ENCODE results near the gene ELOB.

ELOB gene

DNA sequence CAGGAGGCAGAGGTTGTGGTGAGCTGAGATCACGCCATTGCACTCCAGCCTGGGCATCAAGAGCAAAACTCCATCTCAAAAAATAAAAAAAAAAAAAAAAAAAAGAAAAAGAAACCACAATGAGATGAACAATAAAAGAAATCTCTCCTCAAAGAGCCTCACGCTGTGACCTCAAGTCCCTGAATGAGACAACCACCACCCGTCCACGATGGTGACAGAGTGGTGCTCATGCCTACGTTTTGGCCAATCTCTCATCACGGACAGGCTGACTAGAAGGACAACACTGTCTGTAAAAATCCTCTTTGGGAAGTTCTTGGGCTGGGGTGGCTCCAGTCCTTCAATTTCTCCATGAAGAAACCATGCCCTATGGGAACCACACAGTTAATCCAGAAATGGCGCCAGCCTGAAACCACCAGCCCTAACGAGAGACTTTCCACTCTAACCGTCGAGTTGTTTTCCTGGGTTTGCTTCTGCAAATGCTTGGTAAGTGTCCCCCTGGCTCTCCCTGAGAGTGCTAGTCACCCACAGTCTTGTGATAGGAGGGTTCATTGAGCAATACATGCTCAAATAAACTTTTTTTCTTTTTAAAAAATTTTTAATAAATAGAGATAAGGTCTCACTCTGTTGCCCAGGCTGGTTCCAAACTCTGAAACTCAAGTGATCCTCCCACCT, 42.1 kb downstream of the ELOB start:
- Histone ChIP-seq H2AK5ac (ENCODE audit: low read depth, low read length) (no peak overlapping the region), H2BK12ac (ENCODE audit: low read length) (no peak overlapping the region), H3K79me1 (ENCODE audit: low read depth, low read length) (no peaks in the 10 kb centered on the region), H3K18ac (ENCODE audit: low read length) (no peak overlapping the region), H2BK5ac (ENCODE audit: low read length) (no peak overlapping the region), H3K4me1 (ENCODE audit: control insufficient read depth in 2 of 2, insufficient read depth in 1 of 2, low read depth in 1 of 2, low read length in 2 of 2) (peaks cover 3 to 16% of the 10 kb centered on the region in 2 donors), H2BK120ac (ENCODE audit: low read depth, low read length) (no peak overlapping the region), H3K4me2 (ENCODE audit: insufficient read depth, low read length, poor library complexity, severe bottlenecking) (no peak overlapping the region), H3K4ac (ENCODE audit: low read length) (no peak overlapping the region), H3K4me3 (ENCODE audit: low read length in 2 of 2) (no peak overlapping the region), H4K8ac (ENCODE audit: low read depth, low read length) (no peak overlapping the region), H3K9me3 (replicated peaks in 1 of 2; ENCODE audit: control insufficient read depth in 2 of 2, insufficient read depth in 1 of 2, low read depth in 1 of 2, low read length in 2 of 2) (no peaks in the 10 kb centered on the region), H3K14ac (ENCODE audit: low read length) (no peak overlapping the region), H2BK15ac (ENCODE audit: low read length) (no peak overlapping the region), H3K36me3 (replicated peaks in 1 of 2; ENCODE audit: control insufficient read depth in 2 of 2, insufficient read depth in 2 of 2, low read length in 2 of 2) (no peaks in the 10 kb centered on the region), H2AFZ (ENCODE audit: low read length) (no peak overlapping the region), H4K91ac (ENCODE audit: low read depth, low read length, poor library complexity) (no peak overlapping the region), H3K23ac (ENCODE audit: low read depth, low read length, poor library complexity) (no peak overlapping the region), H3K27ac (replicated peaks; ENCODE audit: low read length) (no peak overlapping the region), H3K27me3 (ENCODE audit: control insufficient read depth in 3 of 3, insufficient read depth in 3 of 3, low read depth in 1 of 3, low read length in 3 of 3) (no peaks in the 10 kb centered on the region), H3K9ac (ENCODE audit: low read depth, low read length, poor library complexity) (no peak overlapping the region)
- no CpG with 5 or more reads among the region's 10 CpGs for WGBS, 2 donors (ENCODE audit: extremely low coverage in 2 of 2, insufficient read length in 2 of 2, insufficient replicate concordance in 1 of 2)
- DNase-seq (ENCODE audit: low spot score) = no peak

DNA sequence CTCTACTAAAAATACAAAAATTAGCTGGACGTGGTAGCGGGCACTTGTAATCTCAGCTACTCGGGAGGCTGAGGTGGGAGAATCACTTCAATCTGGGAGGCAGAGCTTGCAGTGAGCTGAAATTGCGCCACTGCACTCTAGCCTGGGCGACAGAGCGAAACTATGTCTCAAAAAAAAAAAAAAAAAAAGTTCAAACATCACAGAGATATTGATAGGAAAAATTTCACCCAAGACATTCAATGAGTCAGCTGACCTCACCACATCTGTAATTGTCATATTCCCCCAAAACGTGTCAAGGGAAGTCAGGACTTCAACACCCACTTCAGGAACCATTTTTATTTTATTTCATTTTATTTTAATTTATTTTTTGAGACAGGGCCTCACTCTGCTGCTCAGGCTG, 49.0 kb downstream of the ELOB start:
- Histone ChIP-seq H3K27me3 (ENCODE audit: control insufficient read depth in 3 of 3, insufficient read depth in 3 of 3, low read depth in 1 of 3, low read length in 3 of 3) (peaks cover 0 to 6% (median 0%) of the 10 kb centered on the region in 3 experiments), H3K79me1 (ENCODE audit: low read depth, low read length) (no peaks in the 10 kb centered on the region), H2BK5ac (ENCODE audit: low read length) (no peak overlapping the region), H2BK12ac (ENCODE audit: low read length) (no peak overlapping the region), H2BK15ac (ENCODE audit: low read length) (no peak overlapping the region), H3K4me2 (ENCODE audit: insufficient read depth, low read length, poor library complexity, severe bottlenecking) (no peak overlapping the region), H3K18ac (ENCODE audit: low read length) (no peak overlapping the region), H4K91ac (ENCODE audit: low read depth, low read length, poor library complexity) (no peak overlapping the region), H3K4me1 (ENCODE audit: control insufficient read depth in 2 of 2, insufficient read depth in 1 of 2, low read depth in 1 of 2, low read length in 2 of 2) (no peaks in the 10 kb centered on the region), H3K36me3 (replicated peaks in 1 of 2; ENCODE audit: control insufficient read depth in 2 of 2, insufficient read depth in 2 of 2, low read length in 2 of 2) (no peaks in the 10 kb centered on the region), H3K9ac (ENCODE audit: low read depth, low read length, poor library complexity) (no peak overlapping the region), H2AFZ (ENCODE audit: low read length) (no peak overlapping the region), H3K9me3 (replicated peaks in 1 of 2; ENCODE audit: control insufficient read depth in 2 of 2, insufficient read depth in 1 of 2, low read depth in 1 of 2, low read length in 2 of 2) (no peaks in the 10 kb centered on the region), H2BK120ac (ENCODE audit: low read depth, low read length) (no peak overlapping the region), H3K14ac (ENCODE audit: low read length) (no peak overlapping the region), H4K8ac (ENCODE audit: low read depth, low read length) (no peak overlapping the region), H3K27ac (replicated peaks; ENCODE audit: low read length) (no peak overlapping the region), H3K4me3 (ENCODE audit: low read length in 2 of 2) (no peak overlapping the region), H3K4ac (ENCODE audit: low read length) (no peak overlapping the region), H2AK5ac (ENCODE audit: low read depth, low read length) (no peak overlapping the region), H3K23ac (ENCODE audit: low read depth, low read length, poor library complexity) (no peak overlapping the region)
- DNase-seq (ENCODE audit: low spot score) = no peak
- WGBS, 2 donors (ENCODE audit: extremely low coverage in 2 of 2, insufficient read length in 2 of 2, insufficient replicate concordance in 1 of 2) = no CpG with 5 or more reads among the region's 7 CpGs

DNA sequence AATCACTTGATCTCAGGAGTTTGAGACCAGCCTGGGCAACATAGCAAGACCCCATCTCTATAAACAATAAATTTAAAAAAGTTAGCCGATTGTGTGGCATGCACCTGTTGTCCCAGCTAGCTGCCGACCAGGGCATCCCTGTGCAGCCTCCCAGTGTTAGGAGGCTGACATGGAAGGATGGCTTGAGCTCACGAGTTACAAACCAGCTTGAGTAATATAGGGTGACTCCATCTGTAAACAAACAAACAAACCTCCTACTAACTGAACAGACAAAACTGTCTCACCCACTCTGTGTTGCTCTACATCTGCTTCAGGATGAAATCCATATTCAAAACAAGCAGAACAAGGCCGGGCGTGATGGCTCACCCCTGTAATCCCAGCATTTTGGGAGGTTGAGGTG, 50.2 kb downstream of the ELOB start:
- no peak overlapping the region for H2BK120ac ChIP-seq (ENCODE audit: low read depth, low read length)
- no peak overlapping the region for H3K9ac ChIP-seq (ENCODE audit: low read depth, low read length, poor library complexity)
- no peak overlapping the region for H3K4ac ChIP-seq (ENCODE audit: low read length)
- DNase-seq (ENCODE audit: low spot score) = no peak
- H2BK12ac ChIP-seq (ENCODE audit: low read length) = no peak overlapping the region
- H4K8ac ChIP-seq (ENCODE audit: low read depth, low read length) = no peak overlapping the region
- H3K9me3 ChIP-seq (replicated peaks in 1 of 2; ENCODE audit: control insufficient read depth in 2 of 2, insufficient read depth in 1 of 2, low read depth in 1 of 2, low read length in 2 of 2) = no peaks in the 10 kb centered on the region
- no peaks in the 10 kb centered on the region for H3K79me1 ChIP-seq (ENCODE audit: low read depth, low read length)
- peaks cover 0 to 6% (median 0%) of the 10 kb centered on the region in 3 experiments for H3K27me3 ChIP-seq (ENCODE audit: control insufficient read depth in 3 of 3, insufficient read depth in 3 of 3, low read depth in 1 of 3, low read length in 3 of 3)
- no peak overlapping the region for H4K91ac ChIP-seq (ENCODE audit: low read depth, low read length, poor library complexity)
- no peak overlapping the region for H2AFZ ChIP-seq (ENCODE audit: low read length)
- H3K23ac ChIP-seq (ENCODE audit: low read depth, low read length, poor library complexity) = no peak overlapping the region
- no peak overlapping the region for H2AK5ac ChIP-seq (ENCODE audit: low read depth, low read length)
- H2BK5ac ChIP-seq (ENCODE audit: low read length) = no peak overlapping the region
- H3K4me1 ChIP-seq (ENCODE audit: control insufficient read depth in 2 of 2, insufficient read depth in 1 of 2, low read depth in 1 of 2, low read length in 2 of 2) = no peaks in the 10 kb centered on the region
- no peak overlapping the region for H3K4me2 ChIP-seq (ENCODE audit: insufficient read depth, low read length, poor library complexity, severe bottlenecking)
- H3K27ac ChIP-seq (replicated peaks; ENCODE audit: low read length) = no peak overlapping the region
- no peak overlapping the region for H3K18ac ChIP-seq (ENCODE audit: low read length)
- no CpG with 5 or more reads among the region's 5 CpGs for WGBS, 2 donors (ENCODE audit: extremely low coverage in 2 of 2, insufficient read length in 2 of 2, insufficient replicate concordance in 1 of 2)
- H3K36me3 ChIP-seq (replicated peaks in 1 of 2; ENCODE audit: control insufficient read depth in 2 of 2, insufficient read depth in 2 of 2, low read length in 2 of 2) = no peaks in the 10 kb centered on the region
- H3K4me3 ChIP-seq (ENCODE audit: low read length in 2 of 2) = no peak overlapping the region
- no peak overlapping the region for H3K14ac ChIP-seq (ENCODE audit: low read length)
- H2BK15ac ChIP-seq (ENCODE audit: low read length) = no peak overlapping the region

DNA sequence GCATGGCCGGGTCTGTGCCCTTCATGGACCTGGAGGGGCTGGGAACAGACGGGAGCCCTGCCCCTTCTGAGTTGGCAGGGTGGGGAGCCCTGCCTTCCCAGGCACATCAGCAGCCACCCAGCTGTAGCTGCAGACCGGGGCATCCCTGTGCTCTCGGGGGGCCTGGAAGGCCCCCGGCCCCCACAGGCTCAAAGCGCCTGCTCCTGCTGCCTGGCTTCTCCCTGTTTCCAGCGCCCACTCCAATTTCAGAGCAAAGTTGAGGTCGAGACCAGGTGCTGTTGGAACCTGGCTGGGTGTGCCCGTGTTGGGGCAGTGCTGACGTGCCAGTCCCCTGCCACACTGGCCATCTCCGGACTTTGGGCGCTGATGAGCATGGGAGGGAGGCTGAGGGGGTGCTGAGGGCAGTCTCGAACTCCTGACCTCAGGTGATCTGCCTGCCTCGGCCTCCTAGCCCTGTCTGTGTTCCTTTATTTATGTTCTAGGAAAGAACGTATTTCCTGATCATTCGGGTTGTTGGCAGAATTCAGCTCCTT, 52.2 kb downstream of the ELOB start:
- no CpG with 5 or more reads among the region's 16 CpGs for WGBS, 2 donors (ENCODE audit: extremely low coverage in 2 of 2, insufficient read length in 2 of 2, insufficient replicate concordance in 1 of 2)
- H3K9me3 ChIP-seq (replicated peaks in 1 of 2; ENCODE audit: control insufficient read depth in 2 of 2, insufficient read depth in 1 of 2, low read depth in 1 of 2, low read length in 2 of 2) = no peaks in the 10 kb centered on the region
- no peak for DNase-seq (ENCODE audit: low spot score)

More for the DNA sequence above, 52.2 kb downstream of the ELOB start:
- Histone ChIP-seq H2BK12ac (ENCODE audit: low read length) (no peak overlapping the region), H3K14ac (ENCODE audit: low read length) (no peak overlapping the region), H4K8ac (ENCODE audit: low read depth, low read length) (no peak overlapping the region), H3K79me1 (ENCODE audit: low read depth, low read length) (peaks cover 2% of the 10 kb centered on the region), H3K4me3 (ENCODE audit: low read length in 2 of 2) (no peak overlapping the region), H3K18ac (ENCODE audit: low read length) (no peak overlapping the region), H4K91ac (ENCODE audit: low read depth, low read length, poor library complexity) (no peak overlapping the region), H3K4me1 (ENCODE audit: control insufficient read depth in 2 of 2, insufficient read depth in 1 of 2, low read depth in 1 of 2, low read length in 2 of 2) (no peaks in the 10 kb centered on the region), H3K27me3 (ENCODE audit: control insufficient read depth in 3 of 3, insufficient read depth in 3 of 3, low read depth in 1 of 3, low read length in 3 of 3) (peaks cover 0 to 6% (median 0%) of the 10 kb centered on the region in 3 experiments), H2BK120ac (ENCODE audit: low read depth, low read length) (no peak overlapping the region), H2AFZ (ENCODE audit: low read length) (no peak overlapping the region), H2BK5ac (ENCODE audit: low read length) (no peak overlapping the region), H3K4ac (ENCODE audit: low read length) (no peak overlapping the region), H2AK5ac (ENCODE audit: low read depth, low read length) (no peak overlapping the region), H3K23ac (ENCODE audit: low read depth, low read length, poor library complexity) (no peak overlapping the region), H3K9ac (ENCODE audit: low read depth, low read length, poor library complexity) (no peak overlapping the region), H3K36me3 (replicated peaks in 1 of 2; ENCODE audit: control insufficient read depth in 2 of 2, insufficient read depth in 2 of 2, low read length in 2 of 2) (no peaks in the 10 kb centered on the region), H3K4me2 (ENCODE audit: insufficient read depth, low read length, poor library complexity, severe bottlenecking) (no peak overlapping the region), H2BK15ac (ENCODE audit: low read length) (no peak overlapping the region), H3K27ac (replicated peaks; ENCODE audit: low read length) (no peak overlapping the region)
